ENCODE data around the gene MECP2.
"Not testable (repeated sequence)": the region's sequence is repeated elsewhere in the genome, so short reads cannot be mapped to it uniquely, and the experiment has no call there.

Gene MECP2

GRCh38 chrX:154017766-154018517, 79.6 kb downstream of the MECP2 start:
- no peak for DNase-seq (ENCODE audit: low spot score)

- no peak for DNase-seq (ENCODE audit: low spot score)
These were observed 81.0 kb downstream of the MECP2 start for GRCh38 chrX:154016366-154017076.

DNA sequence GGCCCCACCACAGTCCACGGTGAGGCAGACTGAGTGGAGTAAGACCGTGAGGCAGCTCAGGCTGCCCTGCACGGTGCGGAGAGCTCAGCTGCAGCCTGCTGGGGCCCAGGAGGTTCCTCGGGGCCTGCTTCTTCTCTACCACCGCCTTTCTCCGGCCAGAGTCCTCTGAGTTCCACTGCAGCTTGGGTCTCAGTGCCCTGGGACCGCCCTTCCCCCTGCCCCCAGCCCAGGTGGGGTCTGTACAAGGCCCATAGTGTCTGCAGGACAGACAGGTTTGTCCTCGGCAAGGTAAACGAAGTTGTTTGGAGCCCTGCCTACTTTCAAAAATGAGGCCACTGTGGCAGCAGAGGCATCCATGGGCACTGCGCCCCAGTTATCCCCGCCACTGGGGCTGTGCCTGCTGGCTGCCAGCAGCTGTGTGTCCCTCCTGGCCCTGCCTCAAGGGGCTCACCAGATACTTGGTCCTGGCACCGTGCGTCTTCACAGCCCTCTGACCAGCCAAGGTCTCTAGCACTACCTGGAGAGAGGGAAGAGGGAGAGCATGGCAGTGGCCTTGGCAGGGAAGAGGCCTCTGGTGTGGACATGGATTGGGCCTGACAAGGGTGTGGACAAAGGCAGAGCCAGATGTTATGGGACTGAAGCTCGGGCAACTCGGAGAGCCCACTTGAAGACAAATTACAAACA, 81.8 kb downstream of the MECP2 start:
- DNase-seq (ENCODE audit: low spot score) = no peak

GRCh38 chrX:154014429-154015380, 82.8 kb downstream of the MECP2 start:
- no peak for DNase-seq (ENCODE audit: low spot score)

DNA sequence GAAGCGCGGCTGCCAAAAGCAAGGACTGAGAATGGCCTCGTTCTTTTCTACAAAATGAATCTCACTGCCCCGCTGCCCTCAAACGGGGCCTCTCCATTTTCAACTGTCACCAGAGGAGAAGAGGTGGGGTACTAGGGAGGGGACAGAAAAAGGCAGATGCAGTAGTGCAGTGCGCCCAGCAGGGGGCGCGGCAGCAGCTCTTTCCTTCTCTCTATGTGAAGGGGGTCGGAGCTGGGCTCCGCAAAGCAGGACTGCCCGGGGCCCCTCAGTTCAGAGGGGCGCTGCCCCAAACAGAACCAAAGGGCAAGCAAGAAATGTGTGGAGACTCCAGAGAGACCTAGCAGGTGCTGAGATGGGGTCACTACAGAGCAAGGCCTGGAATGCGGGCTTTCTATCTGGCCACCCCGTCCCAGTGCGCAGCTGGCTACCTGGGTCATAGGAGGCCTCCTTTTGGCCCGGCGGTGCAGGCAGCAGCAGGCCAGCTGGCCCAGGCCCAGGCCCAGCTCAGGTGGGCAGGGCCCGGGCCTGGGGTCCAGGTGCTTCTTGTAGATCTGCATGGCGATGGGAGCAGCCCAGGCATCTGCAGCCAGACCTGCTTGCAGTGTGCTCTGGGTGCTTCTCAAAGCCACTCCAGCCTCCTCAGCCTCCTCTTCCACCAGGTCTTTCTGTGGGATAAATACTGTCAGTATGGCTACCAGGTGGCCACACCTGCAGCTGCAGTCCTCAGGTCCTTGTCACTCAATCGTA, 83.7 kb downstream of the MECP2 start:
- DNase-seq (ENCODE audit: low spot score) = peak; percentile 77

- no peak for DNase-seq (ENCODE audit: low spot score)
These were observed 84.5 kb downstream of the MECP2 start for GRCh38 chrX:154013001-154013421.

DNA sequence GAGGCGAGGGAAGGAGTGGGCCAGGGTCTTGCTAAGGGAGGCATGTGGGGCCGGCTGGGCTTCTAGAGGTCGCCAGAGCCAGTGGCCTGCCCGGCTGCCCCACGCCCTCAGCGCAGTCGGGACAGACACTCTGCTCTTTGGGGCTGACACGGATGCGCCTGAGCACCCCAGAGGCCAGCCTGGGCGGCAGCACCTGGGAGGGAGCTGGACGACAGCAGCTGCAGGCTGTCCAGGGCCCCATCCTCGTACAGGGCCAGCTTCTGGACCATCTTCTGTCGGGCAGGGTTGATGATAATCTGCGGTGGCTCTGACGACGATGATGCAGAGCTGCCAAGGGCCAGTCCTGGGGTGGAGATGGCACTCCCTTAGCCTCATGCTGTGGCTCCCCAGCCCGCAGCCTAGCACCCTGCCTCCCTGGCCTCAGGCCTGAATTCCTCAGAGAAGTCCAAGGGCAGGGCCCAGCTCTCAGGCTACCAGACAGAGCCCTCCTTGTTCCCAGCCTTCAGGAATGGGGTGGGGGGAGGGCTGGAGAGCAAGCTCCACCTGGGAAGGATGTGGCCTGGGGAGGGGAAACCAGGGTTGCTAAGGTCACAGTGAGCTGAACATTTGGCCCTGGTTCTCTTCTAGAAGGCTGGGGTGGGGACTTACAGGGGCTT, 85.1 kb downstream of the MECP2 start:
- no peak for DNase-seq (ENCODE audit: low spot score)

- no peak for DNase-seq (ENCODE audit: low spot score)
These were observed 85.9 kb downstream of the MECP2 start for GRCh38 chrX:154011376-154012335.

DNA sequence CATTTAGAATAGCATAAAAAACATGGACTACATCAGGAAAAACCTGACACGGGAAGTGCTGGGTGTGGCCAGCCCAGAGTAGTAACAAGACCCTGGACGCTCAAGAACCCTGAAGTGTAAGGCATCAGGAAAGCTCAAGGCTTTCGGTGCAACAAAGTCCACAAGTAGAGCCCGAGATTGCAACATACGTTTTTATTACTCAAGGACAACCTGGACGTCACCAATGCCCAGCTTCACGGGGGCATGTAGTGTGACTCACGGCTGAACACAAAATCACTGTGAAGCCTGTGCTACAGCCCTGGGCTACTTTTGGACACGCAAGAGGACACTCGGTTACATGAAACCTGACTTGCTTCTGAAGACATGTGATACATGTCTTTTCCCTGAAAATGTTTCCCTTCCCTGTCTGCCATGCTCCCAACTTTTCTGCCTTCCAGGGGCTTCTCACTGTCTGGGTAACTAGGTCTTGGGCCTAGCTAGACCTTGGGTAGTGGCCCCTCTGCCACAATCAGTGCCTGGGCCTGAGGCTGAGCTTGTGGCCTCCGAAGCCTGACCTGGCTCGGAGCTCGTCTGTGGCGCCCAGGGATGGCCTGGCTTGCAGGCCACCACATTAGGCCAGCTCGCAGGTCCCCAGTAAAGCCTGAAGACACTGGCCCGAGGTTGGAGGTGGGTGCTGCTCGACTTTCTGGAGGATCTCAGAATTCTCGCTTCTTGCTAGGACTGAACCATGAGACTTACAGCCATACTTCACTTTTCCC, 87.0 kb downstream of the MECP2 start:
- peak; percentile 54 for DNase-seq (ENCODE audit: low spot score)

DNA sequence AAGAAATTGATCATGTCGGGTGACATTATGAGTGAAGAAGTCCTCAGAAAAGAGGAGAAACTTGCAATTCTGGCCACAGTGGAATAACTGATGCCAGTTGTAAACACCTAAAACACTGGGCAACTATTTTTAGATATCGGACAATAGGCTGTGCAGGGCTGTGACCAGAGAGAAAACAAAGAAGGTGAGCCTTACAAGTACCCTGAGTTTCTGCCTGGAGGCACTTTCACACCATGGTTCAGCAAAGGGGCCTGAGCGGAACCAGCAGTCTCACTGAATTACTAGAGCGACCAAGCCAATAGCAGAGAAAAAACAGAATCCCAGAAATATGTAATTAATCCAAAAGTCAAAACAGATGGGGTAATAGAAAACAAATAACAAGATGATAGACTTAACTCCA, 89.0 kb downstream of the MECP2 start:
- no peak for DNase-seq (ENCODE audit: low spot score)

DNA sequence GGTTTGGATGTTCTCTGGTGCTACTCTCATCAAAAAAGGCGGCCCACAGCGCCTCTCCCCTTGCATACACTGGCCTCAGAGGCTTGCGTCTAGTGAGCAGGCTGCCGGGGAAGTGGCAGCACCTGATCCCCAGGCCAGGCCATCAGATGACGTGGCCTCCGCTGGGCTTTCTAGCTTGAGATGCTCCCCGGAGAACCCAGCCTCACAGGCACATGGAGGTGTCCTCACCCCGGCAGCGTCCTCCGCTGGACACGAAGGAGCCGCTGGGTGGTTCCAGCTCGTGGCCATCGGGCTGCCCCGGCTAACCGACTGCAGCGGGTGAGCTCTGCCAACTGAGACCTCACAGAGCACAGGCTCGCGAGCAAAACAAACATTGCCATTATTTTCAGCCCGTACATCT, 90.6 kb downstream of the MECP2 start:
- DNase-seq (ENCODE audit: low spot score) = no peak

DNA sequence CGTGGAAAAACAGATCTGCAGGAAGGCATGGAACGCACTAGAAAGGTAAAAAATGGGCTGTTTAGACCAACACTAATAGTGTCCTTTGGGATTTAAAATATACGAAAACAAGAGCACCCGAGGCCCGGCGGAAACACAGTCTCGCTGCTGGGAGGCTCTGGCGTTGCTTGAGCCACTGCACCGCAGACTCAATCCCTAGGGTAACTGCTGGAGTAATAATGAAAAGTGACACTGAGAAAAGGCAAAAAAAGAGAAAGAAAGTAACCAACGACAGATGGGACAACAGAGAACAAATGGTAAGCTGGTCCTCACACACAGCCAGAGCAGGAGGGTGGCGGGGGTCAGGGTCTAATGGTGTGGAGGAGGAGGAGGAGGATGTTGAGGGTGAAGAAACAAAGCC, 93.2 kb downstream of the MECP2 start:
- DNase-seq (ENCODE audit: low spot score) = no peak

- no peak for DNase-seq (ENCODE audit: low spot score)
These were observed 95.2 kb downstream of the MECP2 start for GRCh38 chrX:154002215-154002719.

GRCh38 chrX:154000051-154000450, 97.5 kb downstream of the MECP2 start:
- no peak for DNase-seq (ENCODE audit: low spot score)

GRCh38 chrX:153999359-154000037, 98.0 kb downstream of the MECP2 start:
- no peak for DNase-seq (ENCODE audit: low spot score)

- DNase-seq (ENCODE audit: low spot score) = no peak
These were observed 102.0 kb downstream of the MECP2 start for GRCh38 chrX:153995504-153995903.

DNA sequence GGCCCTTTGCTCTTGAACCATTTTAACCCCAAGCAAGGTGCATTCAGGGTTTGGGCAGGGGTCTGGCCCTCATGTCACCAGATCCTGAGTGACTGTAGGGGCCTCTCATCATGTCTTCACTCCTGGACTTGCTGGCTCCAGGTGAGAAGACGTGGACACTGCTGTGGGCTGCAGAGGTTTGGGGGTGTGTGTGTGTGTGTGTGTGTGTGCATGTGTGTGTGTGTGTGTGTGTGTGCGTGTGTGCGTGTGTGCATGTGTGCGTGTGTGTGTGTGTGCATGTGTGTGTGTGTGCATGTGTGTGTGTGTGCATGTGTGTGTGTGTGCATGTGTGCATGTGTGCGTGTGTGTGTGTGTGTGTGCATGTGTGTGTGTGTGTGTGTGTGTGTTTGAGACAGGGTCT, 103.1 kb downstream of the MECP2 start:
- DNase-seq (ENCODE audit: low spot score) = not testable (repeated sequence)

DNA sequence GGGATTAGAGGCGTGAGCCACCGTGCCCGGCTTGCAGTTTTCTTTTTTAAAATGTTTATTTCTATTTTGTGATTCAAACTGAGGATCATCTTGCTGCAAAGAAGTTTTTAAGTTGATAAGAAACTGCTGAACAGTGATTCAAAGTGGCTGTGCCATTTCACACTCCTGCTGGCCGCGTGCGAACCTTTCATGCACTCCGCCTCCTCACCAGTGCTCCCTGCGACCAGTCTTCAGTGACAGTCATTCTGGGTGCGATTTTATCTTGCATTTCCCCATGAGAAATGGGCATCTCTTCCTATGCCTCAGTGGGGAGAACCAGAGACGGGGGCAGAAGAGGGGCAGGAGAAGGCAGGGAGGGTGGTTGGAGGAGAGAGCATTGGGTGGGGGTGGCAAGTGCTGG, 103.5 kb downstream of the MECP2 start:
- DNase-seq (ENCODE audit: low spot score) = no peak

All from HuH-7 (cell line).